Measurements from ENCODE around the gene KCNT2. TPM values are rescaled to one million over a fixed set of nuclear protein-coding genes. Genes with fewer than 3 reads are reported as not detected.

Gene KCNT2
- total RNA-seq = 0.09 and 2.0 TPM in 2 replicates

GRCh38 chr1:196608390-196609369 is at the start of gene KCNT2:
Gene KCNT2, minus strand, starts transcription at chr1:196608440. Its CDS starts 131 bp downstream, at chr1:196608309.

GRCh38 chr1:196651637-196652215 is 43.5 kb upstream of the KCNT2 start, which contains the start of gene CFH:
Gene CFH, plus strand, starts transcription at chr1:196652043. Its CDS starts 75 bp downstream, at chr1:196652118.

Other genes starting within 250 kb of the KCNT2 start
- gene CFH, start 43.6 kb upstream of the KCNT2 start, total RNA-seq = 35.4 and 111 TPM in 2 replicates
- gene CFHR3, start 166.4 kb upstream of the KCNT2 start, total RNA-seq = not detected in 2 replicates
- 0.28 TPM in 1 of 2 replicates, not detected in the other for gene CFHR1, start 211.3 kb upstream of the KCNT2 start, total RNA-seq

All from endothelial cell of coronary artery (primary cell).